B cell (primary cell): Measurements from ENCODE around the gene APOE. TPM values are rescaled to one million over a fixed set of nuclear protein-coding genes. Genes with fewer than 3 reads are reported as not detected.

Source experiments
- ATAC-seq: fragments of 200-7000 bp; cut with Tn5 transposase; one replicate; pipeline ENCODE4 v1.10.0; 2021; ENCODE audit warnings: low read depth, mild to moderate bottlenecking, moderate number of reproducible peaks, moderate library complexity
- CTCF ChIA-PET: fragments of 350-600 bp; sonication (Branson Sonifier 250); formaldehyde crosslinking; loops from one replicate; lab custom pipeline; 2021; ENCODE audit warnings: antibody characterized with exemption, inconsistent platforms; lab: Charles Lee
- POLR2A ChIA-PET: fragments of 350-600 bp; sonication (Branson Sonifier 250); formaldehyde crosslinking; loops from one replicate; lab custom pipeline; 2021; ENCODE audit warnings: antibody characterized with exemption; lab: Charles Lee
- DNase-seq: peaks from one replicate; pipeline ENCODE4 v3.0.0; 2013
- H2AFZ ChIP-seq: 2 replicates; pipeline ENCODE4 v1.6.1; 2012; ENCODE audit warnings: mild to moderate bottlenecking, low read depth, low read length; ENCODE audit not compliant: insufficient read depth, poor library complexity, severe bottlenecking
- H3K27ac ChIP-seq, 2 donors: 1 replicate in 1 of 2; 2 replicates in 1 of 2; pipeline ENCODE4 v1.5.1; 2012 to 2013; ENCODE audit warnings: low read length in 2 of 2, mild to moderate bottlenecking in 2 of 2, moderate library complexity in 1 of 2
- H3K27me3 ChIP-seq, 4 experiments: fragments of 200-600 bp in 1 of 4; sonication (generic) in 1 of 4; replicated peaks in 1 of 4; 1 replicate in 2 of 4; 2 replicates in 2 of 4; pipeline versions ENCODE4 v1.6.1 to v1.7.0; 2013 to 2016; ENCODE audit warnings: low read length in 3 of 4, mild to moderate bottlenecking in 2 of 4, mixed read lengths in 1 of 4, moderate library complexity in 1 of 4; ENCODE audit not compliant: insufficient read depth in 4 of 4, control insufficient read depth in 3 of 4; ENCODE audit errors: control extremely low read depth in 1 of 4
- H3K36me3 ChIP-seq, 2 experiments: replicated peaks in 1 of 2; 1 replicate in 1 of 2; 2 replicates in 1 of 2; pipeline versions ENCODE4 v1.6.1 to v1.7.1; 2013; ENCODE audit warnings: low read length in 1 of 2; ENCODE audit not compliant: insufficient read depth in 2 of 2, control insufficient read depth in 1 of 2; ENCODE audit errors: control extremely low read depth in 1 of 2, extremely low read depth in 1 of 2
- H3K4me1 ChIP-seq, 2 donors: fragments of 200-600 bp in 1 of 2; sonication (generic) in 1 of 2; 1 replicate in 1 of 2; 2 replicates in 1 of 2; pipeline versions ENCODE4 v1.5.1 to v1.6.1; 2013 to 2017; ENCODE audit warnings: low read length in 2 of 2; ENCODE audit not compliant: control insufficient read depth in 2 of 2, insufficient read depth in 2 of 2
- H3K4me2 ChIP-seq: replicated peaks from 2 replicates; pipeline ENCODE3; 2012; ENCODE audit warnings: mild to moderate bottlenecking, low read depth, low read length; ENCODE audit not compliant: poor library complexity, severe bottlenecking
- H3K4me3 ChIP-seq, 5 experiments: fragments of 200-600 bp in 1 of 5; sonication (generic) in 1 of 5; 1 replicate in 3 of 5; 2 replicates in 2 of 5; pipeline versions ENCODE4 v1.5.1 to v1.7.0; 2011 to 2016; ENCODE audit warnings: low read length in 4 of 5, mild to moderate bottlenecking in 4 of 5, low read depth in 2 of 5, control low read depth in 1 of 5, moderate library complexity in 1 of 5; ENCODE audit not compliant: insufficient read depth in 1 of 5; ENCODE audit errors: control extremely low read depth in 1 of 5, extremely low read depth in 1 of 5
- H3K79me2 ChIP-seq: fragments of 200-600 bp; sonication (generic); one replicate; pipeline ENCODE4 v1.6.0; 2016; ENCODE audit warnings: low read length; ENCODE audit not compliant: control insufficient read depth, insufficient read depth
- H3K9ac ChIP-seq: fragments of 200-600 bp; sonication (generic); 2 replicates; pipeline ENCODE4 v1.6.1; 2017; ENCODE audit warnings: mild to moderate bottlenecking, low read length, moderate library complexity
- H3K9me3 ChIP-seq, 3 donors: one replicate each; pipeline versions ENCODE4 v1.6.1 to v1.7.1; 2013; ENCODE audit warnings: low read length in 2 of 3; ENCODE audit not compliant: control insufficient read depth in 2 of 3, insufficient read depth in 1 of 3; ENCODE audit errors: control extremely low read depth in 1 of 3
- H4K20me1 ChIP-seq: 2 replicates; pipeline ENCODE4 v1.6.0; 2012; ENCODE audit warnings: mild to moderate bottlenecking, low read length; ENCODE audit not compliant: insufficient read depth, control insufficient read depth, poor library complexity, severe bottlenecking
- H3K27ac Mint-ChIP-seq: one replicate; pipeline ENCODE4 v1.8.0; 2021; ENCODE audit warnings: mixed read lengths
- H3K27me3 Mint-ChIP-seq: one replicate; pipeline ENCODE4 v1.8.0; 2021; ENCODE audit warnings: mixed read lengths
- H3K4me1 Mint-ChIP-seq: one replicate; pipeline ENCODE4 v1.8.0; 2021; ENCODE audit warnings: mixed read lengths
- H3K4me3 Mint-ChIP-seq: one replicate; pipeline ENCODE4 v1.8.0; 2021; ENCODE audit warnings: mixed read lengths
- H3K9me3 Mint-ChIP-seq: one replicate; pipeline ENCODE4 v1.8.0; 2022; ENCODE audit warnings: mixed read lengths; ENCODE audit not compliant: insufficient read depth
- EZH2 ChIP-seq: IDR thresholded peaks from 2 replicates; pipeline ENCODE4 v1.6.1; 2012; ENCODE audit warnings: borderline replicate concordance, low read depth, mild to moderate bottlenecking, moderate library complexity, low read length; ENCODE audit not compliant: insufficient read depth, poor library complexity, severe bottlenecking
- WGBS: methylation state at CpG from one replicate; pipeline ENCODE4 v1.1.5; 2013; ENCODE audit warnings: missing lambda C conversion rate; ENCODE audit not compliant: insufficient coverage; 5-methylcytosine and 5-hydroxymethylcytosine counted together
- intact Hi-C: fragments of 100-400 bp; cut with micrococcal nuclease; formaldehyde crosslinking; loops from one replicate; pipeline ENCODE4 v1.10.0; 2022
- polyA plus RNA-seq: library from polyadenylated mRNA; depleted of rRNA; stranded (reverse); fragments of >200 nt; gene quantifications from 2 replicates; pipeline ENCODE4 v1.2.3, GENCODE V29; 2012
- total RNA-seq, 2 donors: library from RNA; stranded (reverse); fragments of 120-200 nt in 1 of 2; gene quantifications; 1 replicate in 1 of 2; 2 replicates in 1 of 2; pipeline versions ENCODE4 v1.2.3 to v1.2.4, GENCODE V29; 2013 to 2022
- TF ChIP-seq, protein P1 (sequence below): fragments of 200-600 bp; IDR thresholded peaks from one replicate; pipeline ENCODE4 v1.8.0; 2022; ENCODE audit warnings: antibody characterized with exemption, mild to moderate bottlenecking

APOE gene
- total and polyA plus RNA-seq, 2 donors (not counting 1 experiment from before 2014, with no cell fraction given) = 0.74 to 2.8 TPM

DNA sequence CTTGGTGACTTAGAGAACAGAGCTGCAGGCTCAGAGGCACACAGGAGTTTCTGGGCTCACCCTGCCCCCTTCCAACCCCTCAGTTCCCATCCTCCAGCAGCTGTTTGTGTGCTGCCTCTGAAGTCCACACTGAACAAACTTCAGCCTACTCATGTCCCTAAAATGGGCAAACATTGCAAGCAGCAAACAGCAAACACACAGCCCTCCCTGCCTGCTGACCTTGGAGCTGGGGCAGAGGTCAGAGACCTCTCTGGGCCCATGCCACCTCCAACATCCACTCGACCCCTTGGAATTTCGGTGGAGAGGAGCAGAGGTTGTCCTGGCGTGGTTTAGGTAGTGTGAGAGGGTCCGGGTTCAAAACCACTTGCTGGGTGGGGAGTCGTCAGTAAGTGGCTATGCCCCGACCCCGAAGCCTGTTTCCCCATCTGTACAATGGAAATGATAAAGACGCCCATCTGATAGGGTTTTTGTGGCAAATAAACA lies 18.7 kb downstream of the APOE start:
- Mint-ChIP-seq H3K27me3 (peaks cover 18% of the 10 kb centered on the region), H3K4me1 (peaks cover 6% of the 10 kb centered on the region), H3K9me3 (no peaks in the 10 kb centered on the region), H3K27ac (no peak overlapping the region), H3K4me3 (no peak overlapping the region)
- Histone ChIP-seq H3K4me1 (peaks cover 4 to 8% of the 10 kb centered on the region in 2 donors), H3K79me2 (no peaks in the 10 kb centered on the region), H3K36me3 (no peaks in the 10 kb centered on the region), H3K4me2 (no peak overlapping the region), H3K9ac (no peak overlapping the region), H3K9me3 (peaks cover 0 to 6% (median 0%) of the 10 kb centered on the region in 3 donors), H3K27me3 (peaks cover 0 to 10% (median 5%) of the 10 kb centered on the region in 4 experiments), H2AFZ (no peak overlapping the region), H3K4me3 (no peak overlapping the region), H3K27ac (no peak overlapping the region), H4K20me1 (no peaks in the 10 kb centered on the region)
- CTCF ChIA-PET = interaction anchor here (0.6 kb wide), 1 partner anchor 1780 kb away, joined by 4 read pairs; no protein-coding TSS in a partner anchor
- POLR2A ChIA-PET = no interaction called here
- DNase-seq (no peak), ATAC-seq (no peak)
- WGBS = 98% methylated on average over 5 of the region's 8 CpGs
- TF ChIP-seq, protein P1, sequence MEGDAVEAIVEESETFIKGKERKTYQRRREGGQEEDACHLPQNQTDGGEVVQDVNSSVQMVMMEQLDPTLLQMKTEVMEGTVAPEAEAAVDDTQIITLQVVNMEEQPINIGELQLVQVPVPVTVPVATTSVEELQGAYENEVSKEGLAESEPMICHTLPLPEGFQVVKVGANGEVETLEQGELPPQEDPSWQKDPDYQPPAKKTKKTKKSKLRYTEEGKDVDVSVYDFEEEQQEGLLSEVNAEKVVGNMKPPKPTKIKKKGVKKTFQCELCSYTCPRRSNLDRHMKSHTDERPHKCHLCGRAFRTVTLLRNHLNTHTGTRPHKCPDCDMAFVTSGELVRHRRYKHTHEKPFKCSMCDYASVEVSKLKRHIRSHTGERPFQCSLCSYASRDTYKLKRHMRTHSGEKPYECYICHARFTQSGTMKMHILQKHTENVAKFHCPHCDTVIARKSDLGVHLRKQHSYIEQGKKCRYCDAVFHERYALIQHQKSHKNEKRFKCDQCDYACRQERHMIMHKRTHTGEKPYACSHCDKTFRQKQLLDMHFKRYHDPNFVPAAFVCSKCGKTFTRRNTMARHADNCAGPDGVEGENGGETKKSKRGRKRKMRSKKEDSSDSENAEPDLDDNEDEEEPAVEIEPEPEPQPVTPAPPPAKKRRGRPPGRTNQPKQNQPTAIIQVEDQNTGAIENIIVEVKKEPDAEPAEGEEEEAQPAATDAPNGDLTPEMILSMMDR = no peak
- no peak for TF ChIP-seq EZH2
- intact Hi-C loops = no loop called here

DNA sequence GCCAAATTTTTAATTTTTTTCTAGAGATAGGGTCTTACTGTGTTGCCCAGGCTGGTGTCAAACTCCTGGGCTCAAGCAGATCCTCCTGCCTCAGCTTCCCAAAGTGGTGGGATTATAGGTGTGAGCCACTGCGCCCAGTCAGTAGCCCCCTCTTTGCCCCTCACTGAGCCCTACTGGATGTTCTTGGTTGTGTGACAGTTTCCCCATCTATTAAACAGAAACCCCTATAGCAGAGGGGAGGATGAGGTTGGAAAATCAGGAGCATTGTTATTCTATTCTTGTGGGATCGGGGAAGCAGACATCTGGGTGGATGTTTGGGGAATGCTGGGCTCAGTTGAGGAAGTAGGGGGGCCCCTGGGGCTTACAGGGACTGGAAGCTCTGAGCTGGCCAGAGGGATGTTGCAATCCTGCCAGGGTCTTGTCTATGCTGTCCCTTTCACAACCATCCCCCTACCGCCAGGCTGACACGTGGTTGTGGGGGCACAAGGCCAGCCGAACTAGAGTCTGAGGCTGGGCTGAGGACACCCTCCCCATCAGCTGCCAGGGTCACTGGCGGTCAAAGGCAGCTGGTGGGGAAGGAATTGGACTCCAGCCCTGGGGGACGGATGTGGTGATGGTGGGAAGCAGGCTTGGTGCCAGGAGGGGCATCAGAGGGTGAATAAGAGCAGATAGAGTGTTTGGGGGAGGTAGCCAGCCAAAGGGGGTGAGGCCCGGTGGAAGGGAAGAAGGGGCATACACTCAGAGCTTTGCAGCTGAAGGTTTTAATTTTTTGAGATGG lies 19.7 kb downstream of the APOE start:
- Histone ChIP-seq H3K4me3 (no peak overlapping the region), H4K20me1 (no peaks in the 10 kb centered on the region), H3K27me3 (peaks cover 0 to 10% (median 5%) of the 10 kb centered on the region in 4 experiments), H3K36me3 (no peaks in the 10 kb centered on the region), H3K79me2 (no peaks in the 10 kb centered on the region), H3K27ac (no peak overlapping the region), H3K4me2 (no peak overlapping the region), H3K9ac (no peak overlapping the region), H3K4me1 (peaks cover 4 to 8% of the 10 kb centered on the region in 2 donors), H2AFZ (no peak overlapping the region), H3K9me3 (peaks cover 0 to 6% (median 0%) of the 10 kb centered on the region in 3 donors)
- no peak for DNase-seq
- H3K9me3 Mint-ChIP-seq = no peaks in the 10 kb centered on the region
- TF ChIP-seq, protein P1 = no peak
- no peak for TF ChIP-seq EZH2
- ChIA-PET POLR2A (no interaction called here), CTCF (interaction anchor here (0.6 to 1.0 kb wide), 2 partner anchors 21 to 1779 kb away, joined by 4 read pairs; no protein-coding TSS in a partner anchor)
- 33% methylated on average over 6 of the region's 8 CpGs for WGBS
- no peak overlapping the region for H3K27ac Mint-ChIP-seq
- intact Hi-C loops = no loop called here
- ATAC-seq = no peak
- peaks cover 6% of the 10 kb centered on the region for H3K4me1 Mint-ChIP-seq
- no peak overlapping the region for H3K4me3 Mint-ChIP-seq
- peaks cover 18% of the 10 kb centered on the region for H3K27me3 Mint-ChIP-seq
